GM13977 (cell line): ENCODE data around the gene HS6ST1.

Experiments used
- DNase-seq: peaks from one replicate; pipeline ENCODE4 v3.0.0; 2012; ENCODE audit warnings: low spot score
- in situ Hi-C: fragments of 300-500 bp; cut with MboI; formaldehyde crosslinking; loops from one replicate; pipeline ENCODE4 v1.12.0; 2022; ENCODE audit warnings: low sequenced_read_pairs, low pct_unique_long_range_greater_than_20kb, mixed read lengths, inconsistent platforms; ENCODE audit not compliant: unreplicated experiment
- TF ChIP-seq, protein P1 (sequence below): IDR thresholded peaks from 2 replicates; pipeline ENCODE4 v1.5.1; 2012; ENCODE audit warnings: mild to moderate bottlenecking, control low read depth; ENCODE audit not compliant: insufficient read depth; ENCODE audit errors: extremely low read depth, missing control alignments

HS6ST1 gene

DNA sequence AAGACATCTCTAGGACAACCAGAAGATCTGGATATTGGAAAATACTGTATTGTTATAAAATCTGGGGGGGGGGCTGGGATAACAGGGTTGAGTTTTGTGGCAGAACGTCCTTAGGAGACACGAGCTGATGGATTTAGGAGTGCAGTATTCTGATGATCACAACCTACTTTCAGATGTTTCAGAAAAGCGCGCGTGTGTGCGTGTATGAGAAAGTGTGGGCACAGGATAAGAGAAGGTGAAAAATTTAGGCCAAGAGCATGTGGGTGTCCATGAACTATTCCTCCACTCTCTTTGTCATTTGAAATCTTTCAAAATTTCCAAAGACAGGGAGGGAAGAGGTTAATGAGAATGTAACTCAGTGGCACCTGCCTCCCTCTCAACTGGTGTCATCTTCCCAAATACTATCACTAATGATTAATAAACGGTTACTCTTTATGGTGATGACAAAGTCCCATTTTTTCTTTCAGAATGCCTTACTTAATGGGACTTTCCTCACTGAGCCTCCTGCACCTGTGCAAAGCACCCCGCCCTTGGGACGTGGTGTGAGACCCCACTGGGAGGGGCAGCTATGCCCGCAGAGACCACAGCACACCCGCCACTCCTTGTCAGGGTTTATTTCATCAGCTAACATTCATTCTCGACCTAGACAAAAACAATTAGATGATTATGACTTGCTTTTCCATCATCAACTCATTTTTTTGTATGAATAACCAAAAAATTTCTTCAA is 53.6 kb downstream of the HS6ST1 start:
- TF ChIP-seq, protein P1, sequence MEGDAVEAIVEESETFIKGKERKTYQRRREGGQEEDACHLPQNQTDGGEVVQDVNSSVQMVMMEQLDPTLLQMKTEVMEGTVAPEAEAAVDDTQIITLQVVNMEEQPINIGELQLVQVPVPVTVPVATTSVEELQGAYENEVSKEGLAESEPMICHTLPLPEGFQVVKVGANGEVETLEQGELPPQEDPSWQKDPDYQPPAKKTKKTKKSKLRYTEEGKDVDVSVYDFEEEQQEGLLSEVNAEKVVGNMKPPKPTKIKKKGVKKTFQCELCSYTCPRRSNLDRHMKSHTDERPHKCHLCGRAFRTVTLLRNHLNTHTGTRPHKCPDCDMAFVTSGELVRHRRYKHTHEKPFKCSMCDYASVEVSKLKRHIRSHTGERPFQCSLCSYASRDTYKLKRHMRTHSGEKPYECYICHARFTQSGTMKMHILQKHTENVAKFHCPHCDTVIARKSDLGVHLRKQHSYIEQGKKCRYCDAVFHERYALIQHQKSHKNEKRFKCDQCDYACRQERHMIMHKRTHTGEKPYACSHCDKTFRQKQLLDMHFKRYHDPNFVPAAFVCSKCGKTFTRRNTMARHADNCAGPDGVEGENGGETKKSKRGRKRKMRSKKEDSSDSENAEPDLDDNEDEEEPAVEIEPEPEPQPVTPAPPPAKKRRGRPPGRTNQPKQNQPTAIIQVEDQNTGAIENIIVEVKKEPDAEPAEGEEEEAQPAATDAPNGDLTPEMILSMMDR: no peak
- no peak for DNase-seq
- in situ Hi-C loops: no loop called here

- DNase-seq: no peak
- in situ Hi-C loops: no loop called here
- TF ChIP-seq, protein P1: no peak
These were observed 54.8 kb downstream of the HS6ST1 start for GRCh38 chr2:128263902-128264331.

- TF ChIP-seq, protein P1: no peak
- peak; percentile 8 for DNase-seq
- in situ Hi-C loops: no loop called here
These were observed 56.1 kb downstream of the HS6ST1 start for GRCh38 chr2:128262315-128263253.

DNA sequence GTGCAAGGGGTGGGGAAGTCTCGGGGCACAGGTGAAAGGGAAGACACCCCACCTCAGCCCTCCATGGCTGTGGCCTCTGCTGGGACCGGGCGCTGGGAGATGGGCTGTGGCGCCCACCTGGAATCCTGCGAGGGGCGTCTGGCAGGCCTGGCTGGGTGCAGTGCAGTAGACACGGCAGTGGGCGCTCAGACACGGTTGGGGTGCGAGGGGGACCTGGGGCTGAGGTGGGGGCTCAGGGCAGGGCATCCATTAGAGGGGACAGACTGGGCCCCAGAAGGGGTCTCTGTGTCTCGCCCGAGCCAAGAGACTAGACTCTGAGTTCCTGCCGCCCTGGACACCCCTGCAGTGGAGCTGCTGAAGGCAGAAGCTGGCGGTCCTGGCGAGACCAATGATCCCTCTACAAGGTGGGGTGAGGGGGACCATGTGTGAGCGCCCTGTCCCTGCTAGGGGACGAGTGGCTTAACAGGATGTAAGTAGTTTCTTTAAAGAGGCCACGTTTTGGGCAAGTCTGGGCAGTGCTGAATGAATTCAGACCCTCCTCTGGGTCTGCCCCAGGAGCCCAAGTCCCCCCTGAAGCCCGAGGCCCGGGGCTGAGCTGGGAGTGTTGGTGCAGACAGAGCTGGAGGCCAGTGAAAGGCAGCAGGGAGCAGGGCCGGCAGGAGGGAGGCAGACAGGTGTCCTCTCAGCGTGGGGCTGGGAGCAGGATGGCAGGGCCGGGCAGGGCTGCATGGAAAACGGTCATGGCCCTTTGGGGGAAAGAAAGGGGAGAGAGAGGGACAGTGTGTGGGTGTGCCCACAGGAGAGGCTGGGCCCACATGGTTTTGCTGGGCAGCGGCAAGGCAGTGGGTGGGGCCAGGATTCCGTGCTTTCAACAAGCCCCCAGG is 57.2 kb downstream of the HS6ST1 start:
- in situ Hi-C loops: no loop called here

DNA sequence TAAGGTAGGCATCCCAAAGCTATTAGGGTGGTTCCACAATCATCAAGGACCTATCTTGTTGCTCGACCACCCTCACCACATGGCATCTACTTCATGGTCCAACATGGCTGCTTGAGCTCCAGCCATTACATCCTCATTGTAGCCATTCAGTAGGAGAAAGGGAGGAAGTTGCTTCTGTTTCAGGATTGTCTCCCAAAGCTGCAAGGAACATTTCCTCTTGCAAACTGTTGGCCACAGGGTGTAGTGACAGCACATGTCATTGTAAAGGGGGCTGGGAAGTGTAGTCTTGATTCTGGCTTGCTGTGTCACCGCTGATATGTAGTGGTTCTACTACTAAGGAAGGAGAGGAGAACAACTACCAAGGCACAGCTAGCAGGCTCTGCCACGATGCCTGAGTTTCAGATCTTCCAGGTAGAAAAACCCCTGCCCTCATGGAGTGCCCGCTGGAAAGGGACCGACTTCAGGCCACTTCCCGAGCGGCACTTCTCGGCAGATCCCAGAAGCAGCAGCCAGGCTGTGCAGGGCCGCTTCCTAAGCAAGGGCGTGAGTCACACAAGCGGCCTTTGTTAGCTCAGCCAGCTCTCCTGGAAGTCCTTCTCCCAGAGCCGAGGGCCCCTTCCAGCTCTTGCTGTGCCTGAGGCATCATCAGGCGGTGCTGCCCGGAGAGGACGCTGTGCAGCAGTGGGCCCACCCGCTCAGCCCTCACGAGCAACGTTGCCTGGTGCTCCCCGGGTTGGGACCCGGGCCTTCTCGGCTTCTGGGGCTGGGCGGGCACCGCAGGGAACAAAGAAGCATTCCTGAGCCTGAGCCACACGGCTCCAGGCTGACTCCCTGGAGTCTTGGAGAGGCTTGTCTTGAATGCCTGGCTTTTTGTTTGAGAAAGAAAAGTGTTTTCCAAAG is 58.2 kb downstream of the HS6ST1 start:
- TF ChIP-seq, protein P1: no peak
- in situ Hi-C loops: no loop called here
- DNase-seq: peak; percentile 5

More for the DNA sequence above, 57.2 kb downstream of the HS6ST1 start:
- no peak for DNase-seq
- TF ChIP-seq, protein P1: no peak
